Esophagus muscularis mucosa (tissue), 4 donors: Measurements from ENCODE around the gene CCM2L. TPM values are rescaled to one million over a fixed set of nuclear protein-coding genes. Genes with fewer than 3 reads are reported as not detected.
A peak's percentile ranks its signal among the peaks of the same experiment; 100 is the strongest.

Experiments
- DNase-seq: peaks from one replicate; pipeline ENCODE4 v3.0.0-alpha.2; 2017; ENCODE audit errors: extremely low spot score
- H3K27ac ChIP-seq, 4 donors: fragments of 200-600 bp; sonication (generic); replicated peaks in 1 of 4; 1 replicate in 3 of 4; 2 replicates in 1 of 4; pipeline ENCODE4 v1.5.1; 2016 to 2019; ENCODE audit warnings: mild to moderate bottlenecking in 1 of 4
- H3K27me3 ChIP-seq, 4 donors: fragments of 200-600 bp; sonication (generic); one replicate each; pipeline versions ENCODE4 v1.5.1 to v1.6.0; 2016 to 2019
- H3K36me3 ChIP-seq, 4 donors: fragments of 200-600 bp; sonication (generic); one replicate each; pipeline ENCODE4 v1.5.1; 2016 to 2019
- H3K4me1 ChIP-seq, 4 donors: fragments of 200-600 bp; sonication (generic); one replicate each; pipeline ENCODE4 v1.5.1; 2016 to 2019
- H3K4me3 ChIP-seq, 4 donors: fragments of 200-600 bp; sonication (generic); 1 replicate in 2 of 4; 2 replicates in 2 of 4; pipeline ENCODE4 v1.5.1; 2016 to 2019; ENCODE audit warnings: mild to moderate bottlenecking in 4 of 4, moderate library complexity in 1 of 4
- H3K9me3 ChIP-seq, 4 donors: fragments of 200-600 bp; sonication (generic); 1 replicate in 3 of 4; 2 replicates in 1 of 4; pipeline ENCODE4 v1.5.1; 2016 to 2019
- CTCF ChIP-seq, 3 experiments: fragments of 200-600 bp in 2 of 3; fragments of 450-650 bp in 1 of 3; sonication (generic) in 2 of 3; IDR thresholded peaks; one replicate each; pipeline ENCODE4 v1.5.1; 2017 to 2019; ENCODE audit warnings: antibody characterized with exemption in 3 of 3, mild to moderate bottlenecking in 2 of 3, moderate library complexity in 1 of 3
- EP300 ChIP-seq: sonication (generic); formaldehyde crosslinking; IDR thresholded peaks from one replicate; pipeline ENCODE4 v1.6.1; 2017; ENCODE audit warnings: antibody characterized with exemption
- POLR2A ChIP-seq: fragments of 450-650 bp; IDR thresholded peaks from one replicate; pipeline ENCODE4 v1.6.1; 2017; ENCODE audit warnings: antibody characterized with exemption, moderate library complexity, mild to moderate bottlenecking, low read depth
- POLR2AphosphoS5 ChIP-seq, 2 donors: sonication (generic); formaldehyde crosslinking; IDR thresholded peaks; one replicate each; pipeline ENCODE4 v1.6.1; 2017; ENCODE audit warnings: antibody characterized with exemption in 2 of 2
- WGBS: methylation state at CpG from one replicate; pipeline ENCODE4 v1.1.5; 2018; 5-methylcytosine and 5-hydroxymethylcytosine counted together
- intact Hi-C: fragments of 100-400 bp; cut with DNase I; formaldehyde crosslinking; loops from one replicate; pipeline ENCODE4 v1.15.1; 2023
- total RNA-seq, 4 donors: library from RNA; depleted of rRNA; stranded (reverse); fragments of >200 nt; gene quantifications; one replicate each; pipeline versions ENCODE4 v1.1.0 to v1.2.1, GENCODE V29; 2016

CCM2L gene
- 10 to 100 TPM in 2 of 4 donors, 1 to 10 TPM in 2; 6.0 to 12.1 (median 10.4) TPM for total RNA-seq

- H3K36me3 ChIP-seq = no peaks in the 10 kb centered on the region
- H3K9me3 ChIP-seq = no peaks in the 10 kb centered on the region
- no peak for DNase-seq
- peaks cover 0 to 35% (median 8%) of the 10 kb centered on the region in 4 donors for H3K4me1 ChIP-seq
- H3K27ac ChIP-seq = peak within 1 kb of the TSS in 3 of 4 donors; percentile 49 to 68 (median 50)
- intact Hi-C loops = no loop called here
- TF ChIP-seq POLR2AphosphoS5 (IDR thresholded peaks at IDR 0.05) (peak; percentile 16 to 46), POLR2A (no peak), CTCF (IDR thresholded peaks at IDR 0.05) (no peak), EP300 (no peak)
- H3K27me3 ChIP-seq = peaks cover 0 to 64% (median 0%) of the 10 kb centered on the region in 4 donors
- H3K4me3 ChIP-seq = peak within 1 kb of the TSS; percentile 37 to 51 (median 38)
- WGBS = 59% methylated on average over 2 of the region's 2 CpGs
These were observed at the start of gene CCM2L for GRCh38 chr20:32010101-32010500. Gene CCM2L, plus strand, starts transcription at chr20:32010438. Its CDS starts 17 bp downstream, at chr20:32010455.

GRCh38 chr20:31962761-31963160, 47.5 kb upstream of the CCM2L start:
- WGBS = 20% methylated on average over 2 of the region's 2 CpGs
- intact Hi-C loops = no loop called here
- no peak for TF ChIP-seq EP300
- TF ChIP-seq POLR2A = no peak
- TF ChIP-seq CTCF (IDR thresholded peaks at IDR 0.05) = no peak
- TF ChIP-seq POLR2AphosphoS5 (IDR thresholded peaks at IDR 0.05) = no peak
- Histone ChIP-seq H3K9me3 (no peaks in the 10 kb centered on the region), H3K27me3 (peaks cover 0 to 88% (median 18%) of the 10 kb centered on the region in 4 donors), H3K36me3 (no peaks in the 10 kb centered on the region), H3K27ac (no peak overlapping the region), H3K4me1 (peaks cover 0 to 4% (median 1%) of the 10 kb centered on the region in 4 donors), H3K4me3 (no peak overlapping the region)
- no peak for DNase-seq

GRCh38 chr20:31963889-31964288, 46.3 kb upstream of the CCM2L start:
- Histone ChIP-seq H3K27me3 (peaks cover 0 to 91% (median 20%) of the 10 kb centered on the region in 4 donors), H3K9me3 (no peaks in the 10 kb centered on the region), H3K36me3 (no peaks in the 10 kb centered on the region), H3K4me1 (peaks cover 0 to 12% (median 6%) of the 10 kb centered on the region in 4 donors), H3K27ac (no peak overlapping the region), H3K4me3 (no peak overlapping the region)
- WGBS = 66% methylated on average over 6 of the region's 6 CpGs
- TF ChIP-seq POLR2AphosphoS5 (IDR thresholded peaks at IDR 0.05) = no peak
- TF ChIP-seq CTCF (IDR thresholded peaks at IDR 0.05) = no peak
- intact Hi-C loops = no loop called here
- no peak for DNase-seq

- Histone ChIP-seq H3K27ac (no peak overlapping the region), H3K27me3 (peaks cover 0 to 86% (median 20%) of the 10 kb centered on the region in 4 donors), H3K4me1 (peaks cover 0 to 12% (median 6%) of the 10 kb centered on the region in 4 donors), H3K4me3 (no peak overlapping the region), H3K9me3 (no peaks in the 10 kb centered on the region), H3K36me3 (no peaks in the 10 kb centered on the region)
- intact Hi-C loops = no loop called here
- 7% methylated on average over 5 of the region's 5 CpGs for WGBS
- TF ChIP-seq CTCF (IDR thresholded peaks at IDR 0.05) (no peak), POLR2AphosphoS5 (IDR thresholded peaks at IDR 0.05) (no peak), EP300 (no peak), POLR2A (no peak)
- no peak for DNase-seq
These were observed 43.1 kb upstream of the CCM2L start for GRCh38 chr20:31966991-31967655.
